Activated T-cell treated with anti-CD3 and anti-CD28 coated beads for 1 hour (primary cell): ENCODE results near the gene NFE2L2.
A peak's percentile ranks its signal among the peaks of the same experiment; 100 is the strongest.
"Not testable (repeated sequence)": the region's sequence is repeated elsewhere in the genome, so short reads cannot be mapped to it uniquely, and the experiment has no call there.

Source experiments
- DNase-seq: peaks from one replicate; pipeline ENCODE4 v3.0.0-alpha.2; 2020; ENCODE audit warnings: low read depth

Gene NFE2L2

DNA sequence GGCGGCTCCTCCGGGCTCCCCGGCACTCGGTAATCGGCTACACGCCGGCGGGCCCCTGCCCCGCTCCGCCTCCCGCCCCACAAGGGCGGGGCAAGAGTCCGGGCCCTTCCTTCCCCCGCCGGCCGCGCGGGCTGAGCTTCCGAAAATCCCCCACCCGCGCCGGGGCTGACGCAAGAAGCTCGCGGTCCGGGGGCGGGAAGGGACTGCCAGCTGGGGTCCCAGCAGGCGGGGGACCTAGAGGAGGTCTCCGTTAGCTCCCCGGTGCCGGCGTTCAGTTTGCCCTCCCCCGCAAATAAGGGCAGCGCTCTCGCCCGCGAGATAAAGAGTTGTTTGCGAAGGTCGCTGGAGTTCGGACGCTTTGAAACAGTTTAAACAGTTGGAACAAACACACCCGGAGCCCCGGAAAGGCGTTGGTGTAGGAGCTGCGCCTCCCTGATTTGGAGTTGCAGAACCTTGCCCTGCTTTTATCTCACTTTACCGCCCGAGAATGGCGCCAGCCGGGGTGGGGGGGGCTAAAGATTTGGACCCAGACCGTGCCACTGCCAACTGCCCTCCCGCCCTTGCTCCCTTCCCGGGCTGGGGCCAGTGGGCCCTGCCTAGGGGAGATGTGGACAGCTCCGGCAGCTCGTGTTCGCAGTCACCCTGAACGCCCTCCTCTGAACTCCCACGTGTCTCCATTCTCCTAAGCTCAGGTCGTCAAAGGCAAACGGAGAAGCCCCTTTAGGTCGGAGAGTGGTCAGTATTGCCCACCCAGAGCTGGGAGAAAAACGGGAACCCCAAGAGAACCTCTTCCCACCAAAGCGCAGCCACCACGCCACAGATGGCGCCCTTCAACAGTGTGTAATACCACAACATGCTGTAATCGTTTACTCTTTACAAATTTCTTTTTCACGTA, at the start of gene NFE2L2:
Gene NFE2L2 (minus strand): TSS at position 35 of the 895 bp plus-strand sequence. CDS start 151 bp downstream, outside the sequence.
- peak; percentile 89 for DNase-seq

GRCh38 chr2:177314194-177314593, 49.7 kb upstream of the NFE2L2 start:
- no peak for DNase-seq

- no peak for DNase-seq
These were observed 48.7 kb upstream of the NFE2L2 start for GRCh38 chr2:177313162-177313781.

GRCh38 chr2:177312562-177312961, 48.0 kb upstream of the NFE2L2 start:
- no peak for DNase-seq

GRCh38 chr2:177309672-177310309, 45.3 kb upstream of the NFE2L2 start:
- DNase-seq = not testable (repeated sequence)

DNA sequence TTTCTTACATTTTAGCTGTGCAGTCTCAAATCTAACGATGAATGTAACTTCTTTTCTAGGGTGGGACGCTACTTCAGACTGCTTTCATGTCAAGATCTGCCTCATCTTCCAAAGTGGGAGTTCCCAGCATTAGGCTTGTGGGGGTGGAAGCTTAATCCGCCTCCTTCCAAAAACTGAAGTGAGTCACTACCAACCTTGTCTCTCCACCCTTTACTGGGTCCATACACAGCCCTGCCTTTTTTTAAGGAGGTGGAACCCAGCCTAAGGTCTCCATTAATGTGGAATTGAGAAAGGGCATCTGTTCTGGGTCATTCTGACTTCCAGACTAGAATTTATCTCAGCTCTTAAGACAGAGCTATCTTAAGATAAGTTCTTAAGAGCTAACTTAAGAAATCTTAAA, 42.0 kb upstream of the NFE2L2 start:
- DNase-seq = no peak

DNA sequence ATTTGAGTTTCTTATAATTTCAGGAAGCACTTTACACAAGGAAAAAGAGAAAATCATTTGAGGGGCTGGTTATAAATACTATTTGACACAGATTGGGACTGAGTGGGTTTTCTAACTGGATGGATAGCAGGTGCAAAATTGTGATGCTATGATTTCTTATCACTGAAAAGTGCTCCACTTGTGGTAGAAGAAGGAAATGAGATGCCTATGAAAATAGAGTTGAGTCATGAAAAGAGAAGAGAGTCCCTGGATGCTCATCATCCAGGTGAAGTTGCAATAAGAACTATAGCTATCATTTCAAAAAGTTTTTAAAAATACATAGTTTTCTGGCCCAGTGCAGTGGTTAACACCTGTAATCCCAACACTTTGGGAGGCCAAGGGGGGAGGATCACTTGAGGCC, 39.4 kb upstream of the NFE2L2 start:
- no peak for DNase-seq

- DNase-seq = no peak
These were observed 38.0 kb upstream of the NFE2L2 start for GRCh38 chr2:177302552-177302951.

DNA sequence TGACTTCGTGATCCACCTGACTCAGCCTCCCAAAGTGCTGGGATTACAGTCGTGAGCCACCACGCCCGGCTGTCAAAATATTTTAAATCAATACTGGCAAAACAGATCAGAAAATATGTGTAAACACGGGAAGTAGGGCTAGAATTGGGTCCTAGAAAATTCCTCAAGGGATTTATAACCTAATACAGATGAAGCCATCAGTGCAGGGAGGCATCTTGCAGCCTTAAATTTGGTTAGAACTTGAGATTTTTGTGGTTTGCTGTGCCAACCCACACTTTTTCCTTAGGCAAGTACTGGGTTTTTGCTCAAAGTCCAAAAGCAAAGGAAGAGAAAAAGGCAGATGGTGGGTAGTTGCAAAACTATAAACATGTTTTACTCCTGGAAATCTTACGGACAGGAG, 33.7 kb upstream of the NFE2L2 start:
- DNase-seq = no peak

DNA sequence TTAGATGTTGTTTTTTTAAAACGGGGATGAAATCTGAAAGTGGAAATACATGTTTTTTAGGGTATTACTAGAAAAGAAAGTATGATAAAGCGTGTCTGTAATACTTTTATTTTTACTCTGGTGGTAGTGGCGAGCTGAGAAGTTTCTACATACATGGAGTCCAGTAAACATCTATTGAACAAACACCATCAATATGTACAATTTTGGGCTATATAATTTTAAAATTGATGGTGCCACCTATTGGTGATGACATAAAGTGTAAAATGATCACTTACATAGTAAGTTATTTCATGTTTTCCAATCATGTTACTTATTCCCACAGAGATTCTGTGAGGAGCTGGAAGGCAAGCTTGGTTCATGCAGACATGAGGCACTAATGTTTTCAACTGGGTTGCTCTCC, 31.5 kb upstream of the NFE2L2 start:
- no peak for DNase-seq

- DNase-seq = no peak
These were observed 31.0 kb upstream of the NFE2L2 start for GRCh38 chr2:177295484-177295883.

- no peak for DNase-seq
These were observed 27.2 kb upstream of the NFE2L2 start for GRCh38 chr2:177291701-177292100.

DNA sequence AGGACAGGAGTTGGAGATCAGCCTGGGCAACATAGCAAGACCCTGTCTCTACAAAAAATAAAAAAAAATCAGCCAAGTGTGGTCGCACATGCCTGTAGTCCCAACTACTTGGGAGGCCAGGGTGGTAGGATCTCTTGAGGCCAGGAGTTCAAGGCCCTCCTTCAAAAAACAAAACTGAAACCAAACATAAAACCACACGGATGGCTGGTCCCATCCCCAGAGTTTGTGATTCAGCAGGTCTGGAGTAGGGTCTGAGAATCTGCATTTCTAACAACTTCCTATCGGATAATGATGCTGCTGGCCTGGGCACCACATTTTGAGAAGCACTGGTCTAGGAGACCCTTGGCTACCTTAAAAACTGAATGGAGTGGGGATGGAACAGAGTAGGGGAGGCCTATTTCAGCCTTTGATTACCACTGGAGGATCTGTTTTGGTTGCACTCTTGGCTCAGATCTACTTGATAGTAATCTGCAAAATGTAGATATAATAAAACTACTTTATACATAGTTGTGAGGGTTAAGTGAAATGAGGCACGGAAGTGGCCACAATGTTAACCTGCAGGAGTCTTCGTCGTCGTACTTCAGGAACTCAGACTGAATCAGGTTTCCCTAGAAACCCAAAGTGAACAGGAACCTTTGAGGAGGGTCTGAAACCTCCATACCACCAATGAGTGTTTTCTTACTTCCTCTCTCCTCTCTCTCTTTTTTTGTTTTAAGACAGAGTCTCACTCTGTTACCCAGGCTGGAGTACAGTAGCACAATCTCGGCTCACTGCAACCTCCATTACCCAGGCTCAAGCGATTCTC, 25.5 kb upstream of the NFE2L2 start:
- no peak for DNase-seq

GRCh38 chr2:177287814-177288213, 23.3 kb upstream of the NFE2L2 start:
- no peak for DNase-seq

GRCh38 chr2:177285892-177286715, 21.6 kb upstream of the NFE2L2 start:
- DNase-seq = no peak

DNA sequence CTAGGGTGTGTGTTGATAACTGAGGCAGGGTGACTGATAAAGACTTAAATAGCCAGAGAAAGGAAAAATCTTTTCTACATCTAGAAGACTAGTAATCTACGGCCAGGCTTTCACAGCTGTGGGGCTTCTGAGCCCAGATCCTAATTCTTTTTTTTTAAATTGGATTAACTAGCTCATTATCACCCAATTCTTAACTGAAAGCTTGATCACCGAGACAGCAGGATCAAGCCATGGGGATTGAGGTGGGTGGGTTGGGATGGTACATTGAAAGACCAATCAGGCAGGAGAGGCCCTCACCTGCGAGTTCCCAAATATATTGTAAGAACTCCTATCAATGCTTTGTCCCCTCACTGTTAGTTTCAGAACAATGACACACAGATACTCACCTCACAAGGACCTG, 20.0 kb upstream of the NFE2L2 start:
- DNase-seq = no peak

DNA sequence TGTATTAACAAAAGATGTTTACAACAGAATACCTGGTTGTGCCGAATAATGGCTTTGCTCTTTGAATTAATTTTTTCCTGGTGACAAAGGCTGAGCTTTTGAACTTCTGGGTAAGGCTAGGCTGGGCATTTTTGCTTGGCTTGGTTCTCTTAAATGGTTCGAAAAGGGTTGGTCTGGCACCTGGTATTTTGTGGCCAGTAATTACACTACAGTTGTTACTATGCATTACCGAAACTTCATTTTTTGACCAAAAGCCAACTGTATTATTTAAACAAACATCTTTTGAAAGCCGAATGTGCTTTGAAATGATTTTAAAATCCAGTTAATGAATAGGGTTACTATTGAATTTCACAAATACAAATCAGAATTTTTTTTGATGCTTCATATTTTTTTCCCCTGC, 19.4 kb upstream of the NFE2L2 start:
- DNase-seq = no peak

DNA sequence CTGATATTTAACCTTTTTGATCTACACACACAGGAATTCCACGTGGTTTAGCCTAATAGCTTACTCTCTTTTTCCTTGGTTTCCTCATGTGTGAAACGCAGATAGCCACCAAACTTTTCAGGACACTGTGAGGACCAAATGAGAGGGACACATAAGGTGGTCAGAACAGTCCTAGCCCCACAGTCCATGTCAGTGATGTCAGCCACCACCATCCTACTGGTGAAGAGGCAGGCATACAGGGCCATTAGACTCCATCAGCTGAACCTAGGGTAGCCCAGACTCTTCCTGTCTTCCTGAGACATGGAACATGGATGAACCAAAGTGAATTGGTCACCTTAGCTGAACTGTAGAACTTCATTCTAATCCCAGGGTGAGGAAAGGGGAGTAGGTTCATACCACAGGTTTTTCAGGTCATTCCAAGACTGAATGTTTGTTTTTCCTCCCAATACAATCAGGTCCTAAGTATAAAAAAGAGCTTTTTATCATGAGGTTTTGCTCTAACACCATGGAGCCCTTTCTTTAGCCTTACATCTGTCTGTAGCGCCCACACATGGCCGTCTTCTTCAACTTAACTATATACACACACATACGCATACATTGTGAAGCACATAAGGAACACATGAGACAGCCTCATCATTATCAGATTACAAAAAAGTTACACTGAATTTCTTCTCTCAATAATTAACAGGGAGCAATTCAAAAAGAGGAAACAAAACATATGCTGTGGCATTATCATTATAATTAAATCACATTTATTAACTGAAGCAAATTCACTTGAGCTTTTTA, 18.5 kb upstream of the NFE2L2 start:
- DNase-seq = no peak

GRCh38 chr2:177282181-177282641, 17.7 kb upstream of the NFE2L2 start:
- DNase-seq = no peak
